GM12878 (cell line): ENCODE results near the gene ULK4. TPM values are rescaled to one million over a fixed set of nuclear protein-coding genes. Genes with fewer than 3 reads are reported as not detected.

Experiments
- ATAC-seq: fragments of 200-7000 bp; cut with Tn5 transposase; 3 replicates; pipeline ENCODE4 v1.9.1; 2020; ENCODE audit warnings: mild to moderate bottlenecking, moderate library complexity
- BruUV-seq: library from RNA; stranded (reverse); fragments of 400-500 nt; replicated peaks from 2 replicates; lab custom pipeline; 2021; lab: Mats Ljungman, UMichigan
- CTCF ChIA-PET: fragments of 300-600 bp; sonication (Branson Sonifier 250); formaldehyde crosslinking; extraction: SDS; loops from one replicate; lab custom pipeline; 2021; ENCODE audit warnings: inconsistent platforms; lab: Yijun Ruan, JAX
- POLR2A ChIA-PET: fragments of 350-600 bp; formaldehyde crosslinking; extraction: SDS; loops from one replicate; lab custom pipeline; 2021; ENCODE audit warnings: inconsistent platforms; lab: Charles Lee
- RAD21 ChIA-PET: fragments of 300-600 bp; sonication (Branson Sonifier 250); formaldehyde crosslinking; loops from one replicate; lab custom pipeline; 2023; ENCODE audit warnings: antibody characterized with exemption; ENCODE audit not compliant: unreplicated experiment; lab: Charles Lee
- SMC1A ChIA-PET: fragments of 300-600 bp; sonication (Branson Sonifier 250); formaldehyde crosslinking; loops from one replicate; lab custom pipeline; 2023; ENCODE audit not compliant: unreplicated experiment, uncharacterized antibody; lab: Charles Lee
- DNase-seq: peaks from one replicate; pipeline ENCODE4 v3.0.0-alpha.2; 2011; ENCODE audit warnings: low read depth, low spot score
- FAIRE-seq: peaks from 3 replicates; lab custom pipeline; 2011; peaks lifted over from hg19 to GRCh38; lab: Jason Lieb, UNC
- H2AFZ ChIP-seq: 2 replicates; pipeline ENCODE4 v1.6.0; 2011; ENCODE audit warnings: low read depth, low read length, control low read depth; ENCODE audit not compliant: control insufficient read depth
- H3K27ac ChIP-seq: 2 replicates; pipeline ENCODE4 v1.5.1; 2011; ENCODE audit warnings: control low read depth; ENCODE audit not compliant: control insufficient read depth, insufficient read depth
- H3K27me3 ChIP-seq, 2 experiments: replicated peaks in 1 of 2; 2 replicates each; pipeline versions ENCODE4 v1.6.0 to v1.6.1; 2011; ENCODE audit warnings: low read length in 1 of 2; ENCODE audit not compliant: control insufficient read depth in 2 of 2, insufficient read depth in 2 of 2
- H3K36me3 ChIP-seq, 2 experiments: 2 replicates each; pipeline ENCODE4 v1.5.1; 2011; ENCODE audit warnings: low read length in 1 of 2; ENCODE audit not compliant: control insufficient read depth in 2 of 2, insufficient read depth in 2 of 2
- H3K4me1 ChIP-seq: 2 replicates; pipeline ENCODE4 v1.6.1; 2011; ENCODE audit warnings: mild to moderate bottlenecking, low read length, moderate library complexity, mixed read lengths; ENCODE audit not compliant: control insufficient read depth, insufficient read depth
- H3K4me2 ChIP-seq: 2 replicates; pipeline ENCODE4 v1.6.0; 2011; ENCODE audit warnings: control low read depth; ENCODE audit not compliant: control insufficient read depth, insufficient read depth
- H3K4me3 ChIP-seq: fragments of 200-600 bp; sonication (generic); 2 replicates; pipeline ENCODE4 v1.5.1; 2016
- H3K79me2 ChIP-seq: 2 replicates; pipeline ENCODE4 v1.6.0; 2011; ENCODE audit warnings: low read length; ENCODE audit not compliant: control insufficient read depth, insufficient read depth
- H3K9ac ChIP-seq: 2 replicates; pipeline ENCODE4 v1.8.0; 2011; ENCODE audit warnings: low read length, control low read depth, mixed read lengths; ENCODE audit not compliant: control insufficient read depth, insufficient read depth
- H3K9me3 ChIP-seq: replicated peaks from 3 replicates; pipeline ENCODE4 v1.5.1; 2011; ENCODE audit warnings: mild to moderate bottlenecking, low read length; ENCODE audit not compliant: control insufficient read depth, insufficient read depth
- H4K20me1 ChIP-seq: 2 replicates; pipeline ENCODE4 v1.6.0; 2011; ENCODE audit not compliant: control insufficient read depth, insufficient read depth
- CBX3 ChIP-seq: fragments of 200-600 bp; sonication (generic); IDR thresholded peaks from 2 replicates; pipeline ENCODE4 v1.6.1; 2016; ENCODE audit warnings: low read depth, borderline replicate concordance
- CHD4 ChIP-seq: fragments of 200-600 bp; sonication (generic); IDR thresholded peaks from 2 replicates; pipeline ENCODE4 v1.6.1; 2016; ENCODE audit warnings: mild to moderate bottlenecking
- HCFC1 ChIP-seq: fragments of 150-350 bp; IDR thresholded peaks from 2 replicates; pipeline ENCODE4 v1.6.1; 2014; ENCODE audit warnings: low read length
- HDAC2 ChIP-seq: fragments of 200-600 bp; sonication (generic); IDR thresholded peaks from 2 replicates; pipeline ENCODE4 v1.6.1; 2017
- HDAC6 ChIP-seq: fragments of 200-600 bp; sonication (generic); IDR thresholded peaks from one replicate; pipeline ENCODE4 v1.8.0; 2017; ENCODE audit warnings: antibody characterized with exemption; ENCODE audit not compliant: unreplicated experiment
- HDGF ChIP-seq: fragments of 450-650 bp; IDR thresholded peaks from 2 replicates; pipeline ENCODE4 v1.6.1; 2016; ENCODE audit warnings: antibody characterized with exemption
- MTA2 ChIP-seq: fragments of 450-650 bp; IDR thresholded peaks from 2 replicates; pipeline ENCODE4 v1.6.1; 2016; ENCODE audit warnings: low read depth, mild to moderate bottlenecking, moderate library complexity
- MXI1 ChIP-seq: fragments of 150-350 bp; IDR thresholded peaks from 2 replicates; pipeline ENCODE4 v1.6.1; 2011; ENCODE audit warnings: low read depth, mild to moderate bottlenecking, inconsistent platforms, low read length, improper control_type of control experiment
- MYB ChIP-seq: fragments of 150-350 bp; IDR thresholded peaks from 2 replicates; pipeline ENCODE4 v1.6.1; 2014; ENCODE audit warnings: mild to moderate bottlenecking, low read depth, low read length, borderline replicate concordance
- NFYA ChIP-seq: IDR thresholded peaks from 2 replicates; pipeline ENCODE4 v1.6.1; 2011; ENCODE audit warnings: low read depth, mild to moderate bottlenecking, low read length, improper control_type of control experiment, borderline replicate concordance
- SMAD5 ChIP-seq: IDR thresholded peaks from 2 replicates; pipeline ENCODE4 v1.6.1; 2016; ENCODE audit warnings: antibody characterized with exemption, low read depth
- SUPT20H ChIP-seq: IDR thresholded peaks from 2 replicates; pipeline ENCODE4 v1.6.1; 2011; ENCODE audit warnings: low read depth, mild to moderate bottlenecking, low read length, moderate library complexity, borderline replicate concordance; ENCODE audit not compliant: control insufficient read depth
- TCF7 ChIP-seq: IDR thresholded peaks from 2 replicates; pipeline ENCODE4 v1.6.1; 2014; ENCODE audit warnings: antibody characterized with exemption, borderline replicate concordance
- ZNF687 ChIP-seq: fragments of 450-650 bp; IDR thresholded peaks from 2 replicates; pipeline ENCODE4 v1.6.1; 2017; ENCODE audit warnings: mild to moderate bottlenecking, moderate library complexity
- ZSCAN29 ChIP-seq: fragments of 450-650 bp; IDR thresholded peaks from 2 replicates; pipeline ENCODE4 v1.6.1; 2017; ENCODE audit warnings: mild to moderate bottlenecking, moderate library complexity
- WGBS: methylation state at CpG from one replicate; pipeline ENCODE4 v1.1.6; 2016; ENCODE audit warnings: low lambda C conversion rate; ENCODE audit not compliant: insufficient replicate concordance, insufficient coverage; ENCODE audit errors: missing lambda C conversion rate; 5-methylcytosine and 5-hydroxymethylcytosine counted together
- in situ Hi-C: fragments of 300-500 bp; cut with MboI; formaldehyde crosslinking; loops from 9 replicates; pipeline ENCODE4 v1.14.3; 2018; ENCODE audit warnings: mixed read lengths
- intact Hi-C: fragments of 100-400 bp; cut with micrococcal nuclease; formaldehyde crosslinking; loops from one replicate; pipeline ENCODE4 v1.14.2; 2022; ENCODE audit not compliant: unreplicated experiment
- polyA plus RNA-seq, 11 experiments: library from polyadenylated mRNA; depleted of rRNA in 4 of 11; unstranded in 6 of 11; stranded (reverse) in 5 of 11; fragments of >200 nt; fragmentation: Nextera tagmentation in 4 of 11; fragmentation: Illumina TruSeq in 1 of 11; extraction: Ambion mirVana in 4 of 11; extraction: Trizol in 1 of 11; gene quantifications; 1 replicate in 1 of 11; 2 replicates in 10 of 11; pipeline versions ENCODE4 v1.2.1 to v1.2.3, GENCODE V29; 2011 to 2016; ENCODE audit warnings: inconsistent platforms in 2 of 11, missing spikeins in 2 of 11, low read depth in 1 of 11
- total RNA-seq, 4 experiments: library from RNA; depleted of rRNA in 3 of 4; stranded (reverse); fragments of >200 nt in 3 of 4; fragmentation: Illumina TruSeq in 1 of 4; extraction: Trizol in 1 of 4; gene quantifications; 2 replicates each; pipeline versions ENCODE4 v1.2.1 to v1.2.3, GENCODE V29; 2013 to 2021
- TF ChIP-seq, protein P1 (sequence below): fragments of 450-650 bp; IDR thresholded peaks from 2 replicates; pipeline ENCODE4 v1.6.1; 2014; ENCODE audit warnings: mild to moderate bottlenecking

ULK4 gene
- total and polyA plus RNA-seq, 10 of the 15 experiments (the other 5 are each of a cell fraction or from before 2014, with no cell fraction given), result 3.5 to 7.6 (median 6.3) TPM

DNA sequence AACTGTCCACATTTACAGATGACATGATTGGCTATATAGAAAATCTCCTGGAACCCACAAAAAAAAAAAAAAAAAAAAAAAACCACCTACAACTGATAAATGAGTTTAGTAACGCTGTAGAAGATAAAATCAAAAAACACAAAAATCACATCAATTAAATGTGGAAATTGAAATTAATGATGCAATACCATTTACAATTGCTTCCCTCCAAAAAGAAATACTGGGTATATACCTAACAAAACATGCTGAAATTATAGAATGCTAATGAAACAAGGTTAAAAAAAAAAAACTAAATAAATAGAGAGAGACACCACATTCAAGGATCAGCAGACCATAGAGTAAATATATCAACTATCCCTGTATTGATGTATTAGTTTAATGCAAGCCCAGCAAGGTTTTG is 215.7 kb downstream of the ULK4 start:
- H3K4me3 ChIP-seq, result no peak overlapping the region
- ChIA-PET RAD21 (no interaction called here), POLR2A (no interaction called here), SMC1A (no interaction called here), CTCF (no interaction called here)
- H3K4me1 ChIP-seq, result no peaks in the 10 kb centered on the region
- H3K9ac ChIP-seq, result no peak overlapping the region
- no peaks in the 10 kb centered on the region for H3K79me2 ChIP-seq
- FAIRE-seq (no peak), ATAC-seq (no peak), DNase-seq (no peak)
- no peaks in the 10 kb centered on the region for H3K27me3 ChIP-seq
- in situ Hi-C loops, result no loop called here
- no peaks in the 10 kb centered on the region for H3K9me3 ChIP-seq
- H3K36me3 ChIP-seq, result no peaks in the 10 kb centered on the region
- no TSS peak for BruUV-seq
- no peak overlapping the region for H2AFZ ChIP-seq
- no peak overlapping the region for H3K27ac ChIP-seq
- H4K20me1 ChIP-seq, result no peaks in the 10 kb centered on the region
- intact Hi-C loops, result no loop called here
- TF ChIP-seq, protein P1, sequence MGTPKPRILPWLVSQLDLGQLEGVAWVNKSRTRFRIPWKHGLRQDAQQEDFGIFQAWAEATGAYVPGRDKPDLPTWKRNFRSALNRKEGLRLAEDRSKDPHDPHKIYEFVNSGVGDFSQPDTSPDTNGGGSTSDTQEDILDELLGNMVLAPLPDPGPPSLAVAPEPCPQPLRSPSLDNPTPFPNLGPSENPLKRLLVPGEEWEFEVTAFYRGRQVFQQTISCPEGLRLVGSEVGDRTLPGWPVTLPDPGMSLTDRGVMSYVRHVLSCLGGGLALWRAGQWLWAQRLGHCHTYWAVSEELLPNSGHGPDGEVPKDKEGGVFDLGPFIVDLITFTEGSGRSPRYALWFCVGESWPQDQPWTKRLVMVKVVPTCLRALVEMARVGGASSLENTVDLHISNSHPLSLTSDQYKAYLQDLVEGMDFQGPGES, result no peak
- no peak for TF ChIP-seq HDAC6
- H3K4me2 ChIP-seq, result no peak overlapping the region
- 100% methylated on average over 1 of the region's 1 CpG for WGBS

GRCh38 chr3:41742121-41742520 is 219.8 kb downstream of the ULK4 start:
- intact Hi-C loops (no loop called here), in situ Hi-C loops (no loop called here)
- DNase-seq, result no peak
- Histone ChIP-seq H3K4me2 (no peak overlapping the region), H3K27me3 (no peaks in the 10 kb centered on the region), H4K20me1 (no peaks in the 10 kb centered on the region), H3K36me3 (no peaks in the 10 kb centered on the region), H3K4me1 (no peaks in the 10 kb centered on the region), H2AFZ (no peak overlapping the region), H3K79me2 (no peaks in the 10 kb centered on the region), H3K9me3 (no peaks in the 10 kb centered on the region), H3K9ac (no peak overlapping the region), H3K4me3 (no peak overlapping the region), H3K27ac (no peak overlapping the region)
- ChIA-PET SMC1A (interaction anchor here (0.6 to 1.4 kb wide), 2 partner anchors 13 to 107 kb away, joined by 3 read pairs; no protein-coding TSS in a partner anchor), POLR2A (no interaction called here), CTCF (no interaction called here), RAD21 (no interaction called here)
- no peak for FAIRE-seq
- ATAC-seq, result no peak
- no TSS peak for BruUV-seq
- TF ChIP-seq SMAD5 (no peak), TCF7 (no peak), MXI1 (no peak), SUPT20H (no peak), NFYA (no peak), MYB (no peak), ZNF687 (no peak), HCFC1 (no peak), HDAC2 (no peak), MTA2 (no peak), HDGF (no peak), ZSCAN29 (no peak), CBX3 (no peak), CHD4 (no peak)
